Loucy (cell line): ENCODE data around the gene PLOD3.

ENCODE experiments used
- EZH2phosphoT487 ChIP-seq: fragments of 200-600 bp; IDR thresholded peaks from 2 replicates; pipeline ENCODE4 v1.6.1; 2018; ENCODE audit warnings: antibody characterized with exemption, mild to moderate bottlenecking, moderate library complexity, borderline replicate concordance
- TF ChIP-seq, protein P1 (sequence below): fragments of 200-600 bp; sonication (generic); conservative IDR thresholded peaks from 2 replicates; pipeline ENCODE4 v1.5.1; 2014; ENCODE audit warnings: mild to moderate bottlenecking, antibody characterized with exemption, low read length

DNA sequence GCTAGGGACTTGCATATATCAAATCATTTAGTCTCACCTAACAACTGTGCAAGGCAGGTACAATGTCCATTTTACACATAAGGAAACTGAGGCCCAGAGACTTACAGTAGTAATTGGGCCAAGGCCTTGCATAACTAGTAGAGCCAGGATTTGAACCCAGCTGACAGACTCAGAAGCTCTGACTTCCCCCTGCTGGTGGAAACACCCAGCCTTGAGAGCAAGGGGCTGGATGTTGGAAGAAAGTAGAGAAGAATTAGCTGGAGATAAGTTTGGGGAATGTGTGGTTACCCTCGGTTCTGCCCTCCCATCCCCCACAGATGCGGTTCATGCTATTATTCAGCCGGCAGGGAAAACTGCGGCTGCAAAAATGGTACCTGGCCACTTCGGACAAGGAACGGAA, 61.1 kb downstream of the PLOD3 start:
- TF ChIP-seq, protein P1, sequence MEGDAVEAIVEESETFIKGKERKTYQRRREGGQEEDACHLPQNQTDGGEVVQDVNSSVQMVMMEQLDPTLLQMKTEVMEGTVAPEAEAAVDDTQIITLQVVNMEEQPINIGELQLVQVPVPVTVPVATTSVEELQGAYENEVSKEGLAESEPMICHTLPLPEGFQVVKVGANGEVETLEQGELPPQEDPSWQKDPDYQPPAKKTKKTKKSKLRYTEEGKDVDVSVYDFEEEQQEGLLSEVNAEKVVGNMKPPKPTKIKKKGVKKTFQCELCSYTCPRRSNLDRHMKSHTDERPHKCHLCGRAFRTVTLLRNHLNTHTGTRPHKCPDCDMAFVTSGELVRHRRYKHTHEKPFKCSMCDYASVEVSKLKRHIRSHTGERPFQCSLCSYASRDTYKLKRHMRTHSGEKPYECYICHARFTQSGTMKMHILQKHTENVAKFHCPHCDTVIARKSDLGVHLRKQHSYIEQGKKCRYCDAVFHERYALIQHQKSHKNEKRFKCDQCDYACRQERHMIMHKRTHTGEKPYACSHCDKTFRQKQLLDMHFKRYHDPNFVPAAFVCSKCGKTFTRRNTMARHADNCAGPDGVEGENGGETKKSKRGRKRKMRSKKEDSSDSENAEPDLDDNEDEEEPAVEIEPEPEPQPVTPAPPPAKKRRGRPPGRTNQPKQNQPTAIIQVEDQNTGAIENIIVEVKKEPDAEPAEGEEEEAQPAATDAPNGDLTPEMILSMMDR, result peak; percentile 38
- TF ChIP-seq EZH2phosphoT487, result no peak
